ENCODE data around the gene CD36. TPM values are rescaled to one million over a fixed set of nuclear protein-coding genes. Genes with fewer than 3 reads are reported as not detected.

The CD36 gene
- total RNA-seq, 1 donor, result 22.8 TPM

DNA sequence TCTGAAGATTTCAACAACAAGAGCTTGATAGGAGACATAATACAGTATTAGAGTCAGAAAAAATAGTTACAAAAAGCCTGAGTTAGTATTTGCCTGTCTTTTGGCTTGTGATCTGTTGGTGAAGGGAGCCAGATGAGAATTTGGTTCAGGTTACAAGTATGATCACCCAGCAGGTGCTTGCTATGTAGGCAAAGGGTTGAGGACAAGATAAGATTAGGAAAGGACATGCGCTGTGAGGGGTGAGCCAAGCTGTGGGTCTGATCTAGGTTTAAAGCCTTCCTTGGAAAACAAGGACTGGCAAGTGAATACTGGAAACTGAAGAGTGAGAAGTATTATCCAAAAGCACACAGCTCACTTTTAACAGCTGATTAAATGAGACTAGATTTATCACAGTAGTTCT, 28.7 kb upstream of the CD36 start:
- DNase-seq (ENCODE audit: insufficient read length, low spot score, missing footprints), result no peak
- no peaks in the 10 kb centered on the region for H3K27me3 ChIP-seq (ENCODE audit: insufficient read depth, low read length)
- TF ChIP-seq, protein P1, sequence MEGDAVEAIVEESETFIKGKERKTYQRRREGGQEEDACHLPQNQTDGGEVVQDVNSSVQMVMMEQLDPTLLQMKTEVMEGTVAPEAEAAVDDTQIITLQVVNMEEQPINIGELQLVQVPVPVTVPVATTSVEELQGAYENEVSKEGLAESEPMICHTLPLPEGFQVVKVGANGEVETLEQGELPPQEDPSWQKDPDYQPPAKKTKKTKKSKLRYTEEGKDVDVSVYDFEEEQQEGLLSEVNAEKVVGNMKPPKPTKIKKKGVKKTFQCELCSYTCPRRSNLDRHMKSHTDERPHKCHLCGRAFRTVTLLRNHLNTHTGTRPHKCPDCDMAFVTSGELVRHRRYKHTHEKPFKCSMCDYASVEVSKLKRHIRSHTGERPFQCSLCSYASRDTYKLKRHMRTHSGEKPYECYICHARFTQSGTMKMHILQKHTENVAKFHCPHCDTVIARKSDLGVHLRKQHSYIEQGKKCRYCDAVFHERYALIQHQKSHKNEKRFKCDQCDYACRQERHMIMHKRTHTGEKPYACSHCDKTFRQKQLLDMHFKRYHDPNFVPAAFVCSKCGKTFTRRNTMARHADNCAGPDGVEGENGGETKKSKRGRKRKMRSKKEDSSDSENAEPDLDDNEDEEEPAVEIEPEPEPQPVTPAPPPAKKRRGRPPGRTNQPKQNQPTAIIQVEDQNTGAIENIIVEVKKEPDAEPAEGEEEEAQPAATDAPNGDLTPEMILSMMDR (IDR thresholded peaks at IDR 0.05; ENCODE audit: extremely low read depth, low read depth, low read length), result no peak

DNA sequence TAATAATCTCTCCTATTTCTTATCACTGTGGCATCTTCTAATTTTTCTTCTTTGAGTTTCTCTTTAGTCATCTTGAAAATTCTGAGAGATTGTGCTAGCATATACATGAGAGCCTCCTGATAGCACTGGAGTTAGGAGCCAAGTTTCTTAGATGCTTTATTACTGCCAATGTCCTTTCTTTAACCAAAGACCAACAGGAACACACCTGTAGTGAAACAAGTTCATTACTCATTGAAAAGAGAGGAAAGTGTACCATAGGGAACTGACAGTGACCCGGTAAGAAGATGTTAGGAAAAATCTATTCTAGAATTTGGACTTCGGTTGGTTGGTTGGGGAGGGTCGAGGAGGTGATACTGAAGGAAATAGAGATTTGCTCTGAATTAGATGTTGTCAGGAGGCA, 27.1 kb upstream of the CD36 start:
- no peak overlapping the region for H3K4me3 ChIP-seq (ENCODE audit: insufficient read depth, low read length)
- H3K27ac ChIP-seq (ENCODE audit: low read depth, low read length), result peak overlapping the region; percentile 26
- peak overlapping the region; percentile 2 for H3K4me2 ChIP-seq (ENCODE audit: insufficient read depth, low read length)
- H3K9me3 ChIP-seq (ENCODE audit: low read depth, low read length), result no peaks in the 10 kb centered on the region
- no peak for DNase-seq (ENCODE audit: insufficient read length, low spot score, missing footprints)
- TF ChIP-seq, protein P1 (IDR thresholded peaks at IDR 0.05; ENCODE audit: extremely low read depth, low read depth, low read length), result no peak
- H3K27me3 ChIP-seq (ENCODE audit: insufficient read depth, low read length), result no peaks in the 10 kb centered on the region
- no peak overlapping the region for H2AFZ ChIP-seq (ENCODE audit: low read length)
- H3K36me3 ChIP-seq (ENCODE audit: insufficient read depth, low read length), result no peaks in the 10 kb centered on the region
- H4K20me1 ChIP-seq (ENCODE audit: insufficient read depth, low read length), result no peaks in the 10 kb centered on the region
- H3K79me2 ChIP-seq (ENCODE audit: insufficient read depth, low read length), result no peaks in the 10 kb centered on the region
- H3K4me1 ChIP-seq (ENCODE audit: insufficient read depth, low read length), result peaks cover 11% of the 10 kb centered on the region

More for the DNA sequence above, 28.7 kb upstream of the CD36 start:
- Histone ChIP-seq H3K27ac (ENCODE audit: low read depth, low read length) (no peak overlapping the region), H3K79me2 (ENCODE audit: insufficient read depth, low read length) (no peaks in the 10 kb centered on the region), H3K4me2 (ENCODE audit: insufficient read depth, low read length) (no peak overlapping the region), H3K4me3 (ENCODE audit: insufficient read depth, low read length) (no peak overlapping the region), H4K20me1 (ENCODE audit: insufficient read depth, low read length) (no peaks in the 10 kb centered on the region), H3K4me1 (ENCODE audit: insufficient read depth, low read length) (peaks cover 11% of the 10 kb centered on the region), H3K9me3 (ENCODE audit: low read depth, low read length) (no peaks in the 10 kb centered on the region), H2AFZ (ENCODE audit: low read length) (no peak overlapping the region), H3K36me3 (ENCODE audit: insufficient read depth, low read length) (no peaks in the 10 kb centered on the region)

DNA sequence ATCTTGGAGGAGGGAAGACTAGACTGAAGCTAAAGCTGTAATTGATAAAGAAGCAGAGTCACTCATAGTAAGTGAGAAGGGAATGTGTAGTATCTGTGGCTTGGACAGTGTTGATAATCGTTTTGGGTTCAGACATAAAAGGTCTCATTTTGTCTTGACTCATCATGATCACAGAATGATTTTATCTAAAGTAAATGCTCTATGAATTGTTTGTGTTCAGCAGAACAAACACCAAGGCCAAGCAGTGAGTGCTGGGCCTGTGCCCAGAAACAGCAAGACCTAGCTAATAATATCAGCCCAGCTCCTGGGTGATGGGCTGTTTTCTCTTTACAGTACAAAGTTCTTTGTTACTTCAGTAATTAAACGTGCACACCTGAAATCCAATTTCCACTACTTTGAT, 26.7 kb upstream of the CD36 start:
- Histone ChIP-seq H3K4me2 (ENCODE audit: insufficient read depth, low read length) (peak overlapping the region; percentile 2), H3K79me2 (ENCODE audit: insufficient read depth, low read length) (no peaks in the 10 kb centered on the region), H3K27me3 (ENCODE audit: insufficient read depth, low read length) (no peaks in the 10 kb centered on the region), H2AFZ (ENCODE audit: low read length) (no peak overlapping the region), H3K9me3 (ENCODE audit: low read depth, low read length) (no peaks in the 10 kb centered on the region), H3K27ac (ENCODE audit: low read depth, low read length) (peak overlapping the region; percentile 26), H4K20me1 (ENCODE audit: insufficient read depth, low read length) (no peaks in the 10 kb centered on the region), H3K4me3 (ENCODE audit: insufficient read depth, low read length) (no peak overlapping the region), H3K36me3 (ENCODE audit: insufficient read depth, low read length) (no peaks in the 10 kb centered on the region), H3K4me1 (ENCODE audit: insufficient read depth, low read length) (peaks cover 11% of the 10 kb centered on the region)
- no peak for DNase-seq (ENCODE audit: insufficient read length, low spot score, missing footprints)
- TF ChIP-seq, protein P1 (IDR thresholded peaks at IDR 0.05; ENCODE audit: extremely low read depth, low read depth, low read length), result no peak

DNA sequence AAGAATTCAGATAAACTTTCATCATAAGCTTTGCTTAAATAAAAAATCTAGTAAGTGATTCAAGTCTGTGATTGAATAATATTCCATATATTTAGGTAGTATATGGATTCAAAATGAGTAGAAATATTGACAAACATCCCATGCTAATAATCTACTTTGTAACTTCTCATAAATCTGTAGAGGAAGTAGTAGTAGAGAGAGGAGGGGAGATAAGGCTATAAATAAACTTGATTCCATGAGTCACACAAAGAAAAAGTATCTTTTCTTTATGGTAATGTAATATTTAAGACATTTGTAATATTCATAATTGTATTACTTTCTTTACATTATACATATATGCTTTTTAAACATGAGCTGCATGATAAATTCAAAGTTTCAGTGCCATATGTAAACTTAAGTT, 25.6 kb upstream of the CD36 start:
- DNase-seq (ENCODE audit: insufficient read length, low spot score, missing footprints), result no peak

More for the DNA sequence above, 25.6 kb upstream of the CD36 start:
- no peak overlapping the region for H3K27ac ChIP-seq (ENCODE audit: low read depth, low read length)
- no peaks in the 10 kb centered on the region for H3K27me3 ChIP-seq (ENCODE audit: insufficient read depth, low read length)
- H2AFZ ChIP-seq (ENCODE audit: low read length), result no peak overlapping the region
- no peaks in the 10 kb centered on the region for H4K20me1 ChIP-seq (ENCODE audit: insufficient read depth, low read length)
- H3K36me3 ChIP-seq (ENCODE audit: insufficient read depth, low read length), result no peaks in the 10 kb centered on the region
- no peaks in the 10 kb centered on the region for H3K9me3 ChIP-seq (ENCODE audit: low read depth, low read length)
- H3K79me2 ChIP-seq (ENCODE audit: insufficient read depth, low read length), result no peaks in the 10 kb centered on the region
- TF ChIP-seq, protein P1 (IDR thresholded peaks at IDR 0.05; ENCODE audit: extremely low read depth, low read depth, low read length), result no peak
- H3K4me2 ChIP-seq (ENCODE audit: insufficient read depth, low read length), result no peak overlapping the region
- peaks cover 11% of the 10 kb centered on the region for H3K4me1 ChIP-seq (ENCODE audit: insufficient read depth, low read length)
- no peak overlapping the region for H3K4me3 ChIP-seq (ENCODE audit: insufficient read depth, low read length)

All from osteoblast (primary cell).